NCI-H2107 treated with DMSO at 0.1 percent for 48 hours (cell line): Measurements from ENCODE around the gene CD83.

Source experiments
- DNase-seq: peaks from one replicate; lab custom pipeline; 2025; ENCODE audit not compliant: unreplicated experiment; lab: John Stamatoyannopoulos, UW

Gene CD83

GRCh38 chr6:14123386-14124111, 6.0 kb downstream of the CD83 start:
- no peak for DNase-seq

- DNase-seq = no peak
Observed at GRCh38 chr6:14125346-14125745, 7.8 kb downstream of the CD83 start.

GRCh38 chr6:14126191-14126590, 8.6 kb downstream of the CD83 start:
- no peak for DNase-seq

- DNase-seq = no peak
Observed at GRCh38 chr6:14127611-14128010, 10.0 kb downstream of the CD83 start.

GRCh38 chr6:14128012-14128411, 10.4 kb downstream of the CD83 start:
- DNase-seq = no peak

- DNase-seq = no peak
Observed at GRCh38 chr6:14128746-14129145, 11.2 kb downstream of the CD83 start.

- DNase-seq = no peak
Observed at GRCh38 chr6:14129575-14129974, 12.0 kb downstream of the CD83 start.

- no peak for DNase-seq
Observed at GRCh38 chr6:14130435-14131075, 13.0 kb downstream of the CD83 start.

- DNase-seq = no peak
Observed at GRCh38 chr6:14131579-14131978, 14.0 kb downstream of the CD83 start.

GRCh38 chr6:14132244-14132920, 14.8 kb downstream of the CD83 start:
- no peak for DNase-seq

- no peak for DNase-seq
Observed at GRCh38 chr6:14132921-14133275, 15.3 kb downstream of the CD83 start.

- DNase-seq = no peak
Observed at GRCh38 chr6:14134211-14134910, 16.8 kb downstream of the CD83 start.

GRCh38 chr6:14135893-14136539, 18.4 kb downstream of the CD83 start:
- DNase-seq = no peak

- DNase-seq = no peak
Observed at GRCh38 chr6:14138701-14139215, 21.2 kb downstream of the CD83 start.

GRCh38 chr6:14141351-14142062, 23.9 kb downstream of the CD83 start:
- DNase-seq = no peak

- no peak for DNase-seq
Observed at GRCh38 chr6:14142063-14142450, 24.5 kb downstream of the CD83 start.

GRCh38 chr6:14142511-14143223, 25.1 kb downstream of the CD83 start:
- DNase-seq = no peak

GRCh38 chr6:14143305-14143704, 25.7 kb downstream of the CD83 start:
- DNase-seq = no peak

GRCh38 chr6:14144678-14145113, 27.1 kb downstream of the CD83 start:
- DNase-seq = peak; percentile 35
